ENCODE results near the gene TGIF2. TPM values are rescaled to one million over a fixed set of nuclear protein-coding genes. Genes with fewer than 3 reads are reported as not detected.
A peak's percentile ranks its signal among the peaks of the same experiment; 100 is the strongest.

The TGIF2 gene
- total and polyA plus RNA-seq, 9 of the 15 experiments (the other 6 are each of a cell fraction or from before 2014, with no cell fraction given) = 6.8 to 27.8 (median 15.7) TPM

DNA sequence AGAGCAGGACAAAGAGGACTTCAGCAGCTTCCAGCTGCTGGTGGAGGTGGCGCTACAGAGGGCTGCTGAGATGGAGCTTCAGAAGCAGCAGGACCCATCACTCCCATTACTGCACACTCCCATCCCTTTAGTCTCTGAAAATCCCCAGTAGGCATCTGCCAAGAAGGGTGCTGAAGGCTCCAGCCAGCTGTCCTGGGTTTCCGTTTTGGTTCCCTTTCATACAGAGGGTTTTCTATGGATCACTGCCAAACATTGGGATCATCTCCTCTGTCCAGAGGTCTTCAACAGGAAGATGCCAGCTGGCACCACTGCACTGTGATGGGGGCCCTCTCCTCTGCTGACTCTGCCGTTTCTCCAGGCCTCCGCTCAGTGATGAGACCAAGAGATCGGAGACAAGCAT is 17.9 kb downstream of the TGIF2 start (continued):
- TF ChIP-seq, protein P1, sequence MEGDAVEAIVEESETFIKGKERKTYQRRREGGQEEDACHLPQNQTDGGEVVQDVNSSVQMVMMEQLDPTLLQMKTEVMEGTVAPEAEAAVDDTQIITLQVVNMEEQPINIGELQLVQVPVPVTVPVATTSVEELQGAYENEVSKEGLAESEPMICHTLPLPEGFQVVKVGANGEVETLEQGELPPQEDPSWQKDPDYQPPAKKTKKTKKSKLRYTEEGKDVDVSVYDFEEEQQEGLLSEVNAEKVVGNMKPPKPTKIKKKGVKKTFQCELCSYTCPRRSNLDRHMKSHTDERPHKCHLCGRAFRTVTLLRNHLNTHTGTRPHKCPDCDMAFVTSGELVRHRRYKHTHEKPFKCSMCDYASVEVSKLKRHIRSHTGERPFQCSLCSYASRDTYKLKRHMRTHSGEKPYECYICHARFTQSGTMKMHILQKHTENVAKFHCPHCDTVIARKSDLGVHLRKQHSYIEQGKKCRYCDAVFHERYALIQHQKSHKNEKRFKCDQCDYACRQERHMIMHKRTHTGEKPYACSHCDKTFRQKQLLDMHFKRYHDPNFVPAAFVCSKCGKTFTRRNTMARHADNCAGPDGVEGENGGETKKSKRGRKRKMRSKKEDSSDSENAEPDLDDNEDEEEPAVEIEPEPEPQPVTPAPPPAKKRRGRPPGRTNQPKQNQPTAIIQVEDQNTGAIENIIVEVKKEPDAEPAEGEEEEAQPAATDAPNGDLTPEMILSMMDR (IDR thresholded peaks at IDR 0.05 in 2 of 3, conservative IDR thresholded peaks at IDR 0.05 in 1 of 3; ENCODE audit: insufficient read depth in 2 of 3, low read depth in 1 of 3, low read length in 3 of 3) = no peak
- TF ChIP-seq ZNF143 (CRISPR knock-in tag; IDR thresholded peaks at IDR 0.05) (no peak), JUN (IDR thresholded peaks at IDR 0.05; ENCODE audit: borderline replicate concordance, low read depth, low read length) (no peak), JUN (CRISPR knock-in tag; IDR thresholded peaks at IDR 0.05; ENCODE audit: borderline replicate concordance) (no peak), ZNF717 (CRISPR knock-in tag; IDR thresholded peaks at IDR 0.05) (no peak)

DNA sequence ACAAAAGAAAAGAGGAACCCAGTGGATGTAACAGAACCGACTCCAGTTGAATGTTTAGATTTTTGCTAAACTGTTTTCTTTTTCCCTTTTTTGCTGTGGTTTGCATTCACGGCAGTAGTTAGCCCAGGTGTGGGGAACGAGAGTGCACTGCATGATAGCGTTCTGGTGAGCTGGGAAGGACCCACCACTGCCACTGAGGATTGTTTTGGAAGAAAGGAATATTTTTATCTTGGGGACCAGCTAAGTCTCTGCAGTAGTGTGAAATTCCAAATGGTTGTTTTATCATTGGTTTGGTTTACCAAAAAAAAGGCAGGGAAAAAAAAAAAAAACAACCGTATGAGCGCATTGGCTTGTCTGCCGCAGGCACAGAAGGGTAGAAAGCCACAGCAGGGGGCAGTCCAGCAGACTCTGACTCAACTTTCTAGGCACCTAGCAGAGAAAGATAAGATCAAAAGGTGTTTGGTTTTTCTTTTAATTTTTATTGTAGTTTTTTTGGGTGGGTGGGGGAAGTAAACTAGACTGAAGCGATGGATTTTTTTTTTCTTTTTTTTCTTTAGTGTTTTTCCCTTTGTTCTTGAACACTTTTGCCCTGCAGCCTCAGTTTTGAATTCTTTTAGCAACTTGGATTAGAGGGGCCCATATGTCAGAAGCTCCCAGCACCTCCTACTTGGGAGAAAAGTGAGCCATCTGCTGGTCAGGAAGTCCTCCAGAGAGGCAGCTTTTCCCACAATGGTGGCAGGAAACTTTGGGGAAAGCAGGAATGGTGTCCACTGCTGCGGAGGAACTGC is 18.7 kb downstream of the TGIF2 start:
- in situ Hi-C loops (cut with MboI) = no loop called here
- no peak overlapping the region; the same call in 2 of the 3 replicates for H3K27ac ChIP-seq (ENCODE audit: extremely low read depth, low read depth, low read length)
- H4K20me1 ChIP-seq (replicated peaks; ENCODE audit: control insufficient read depth, insufficient read depth, low read length) = peaks cover 7% of the 10 kb centered on the region; the same call in 1 of the 2 replicates
- intact Hi-C loops (cut with micrococcal nuclease) = loop anchor here (1.0 kb wide), 1 partner anchor 35 kb away; no protein-coding TSS in a partner anchor
- H3K27me3 ChIP-seq (ENCODE audit: control insufficient read depth in 2 of 2, insufficient read depth in 2 of 2, low read length in 2 of 2) = no peaks in the 10 kb centered on the region
- peak; percentile 77 for FAIRE-seq
- H2AFZ ChIP-seq (ENCODE audit: low read depth, low read length) = no peak overlapping the region
- POLR2A ChIA-PET = interaction anchor here (0.7 to 0.9 kb wide), 3 partner anchors 14 to 593 kb away, joined by 3 to 4 read pairs (median 4); partner anchors contain the start of gene RAB5IF
- no peaks in the 10 kb centered on the region for H3K79me2 ChIP-seq (ENCODE audit: control insufficient read depth, insufficient read depth, low read length)
- peak; percentile 30 to 55 (median 42) for DNase-seq (ENCODE audit: extremely low read depth in 1 of 4, low spot score in 3 of 4)
- no peak overlapping the region for H3K4me2 ChIP-seq (ENCODE audit: insufficient read depth, low read length)
- H3K4me3 ChIP-seq = no peak overlapping the region
- H3K4me1 ChIP-seq (replicated peaks in 1 of 2; ENCODE audit: control insufficient read depth in 2 of 2, insufficient read depth in 2 of 2, low read length in 2 of 2) = peaks cover 7 to 11% of the 10 kb centered on the region in 2 experiments
- H3K9me1 ChIP-seq (ENCODE audit: control insufficient read depth, insufficient read depth, low read length) = peaks cover 3% of the 10 kb centered on the region
- BruUV-seq (replicated peaks) = TSS peak; percentile 33
- WGBS (ENCODE audit: insufficient coverage, low coverage, missing lambda C conversion rate) = 55% methylated on average over 8 of the region's 9 CpGs
- H3K9me3 ChIP-seq (replicated peaks; ENCODE audit: control insufficient read depth, insufficient read depth, low read depth, low read length) = no peaks in the 10 kb centered on the region
- H3K36me3 ChIP-seq (ENCODE audit: control insufficient read depth, insufficient read depth, low read length) = peaks cover 18% of the 10 kb centered on the region; the same call in 2 of the 3 replicates
- peak; percentile 68 for ATAC-seq
- CTCF ChIA-PET (ENCODE audit: low intra/inter-chr PET ratio) = interaction anchor here (1.3 kb wide), 2 partner anchors 35 to 85 kb away, joined by 3 to 8 read pairs; no protein-coding TSS in a partner anchor
- H3K9ac ChIP-seq (ENCODE audit: insufficient read depth in 1 of 2, low read depth in 2 of 2, low read length in 2 of 2) = peak overlapping the region in 1 of 2 experiments; percentile 50; a peak in 1 of 4 replicates
- TF ChIP-seq DPF2 (IDR thresholded peaks at IDR 0.05) = peak; percentile 70
- TF ChIP-seq MCM3 (IDR thresholded peaks at IDR 0.05) = no peak
- no peak for TF ChIP-seq CHD2 (IDR thresholded peaks at IDR 0.05; ENCODE audit: low read depth, low read length)
- TF ChIP-seq ZNF445 (CRISPR knock-in tag; IDR thresholded peaks at IDR 0.05; ENCODE audit: low read depth) = no peak
- no peak for TF ChIP-seq MAFF (IDR thresholded peaks at IDR 0.05; ENCODE audit: low read length)
- no peak for TF ChIP-seq ZNF217 (CRISPR knock-in tag; IDR thresholded peaks at IDR 0.05)
- no peak for TF ChIP-seq ZNF197 (CRISPR knock-in tag; IDR thresholded peaks at IDR 0.05; ENCODE audit: low read depth)
- TF ChIP-seq C11orf30 (IDR thresholded peaks at IDR 0.05; ENCODE audit: low read depth) = peak; percentile 25; the same call in 1 of the 2 replicates
- no peak for TF ChIP-seq ZNF57 (CRISPR knock-in tag; IDR thresholded peaks at IDR 0.05)
- TF ChIP-seq BRD9 (IDR thresholded peaks at IDR 0.05; ENCODE audit: low read depth, partially characterized antibody) = peak; percentile 55
- peak; percentile 47; the same call in 1 of the 2 replicates for TF ChIP-seq ARID1B (IDR thresholded peaks at IDR 0.05)
- TF ChIP-seq PTBP1 (IDR thresholded peaks at IDR 0.05; ENCODE audit: low read depth, low read length) = no peak
- TF ChIP-seq FOXA3 (CRISPR knock-in tag; conservative IDR thresholded peaks at IDR 0.05 in 1 of 2, IDR thresholded peaks at IDR 0.05 in 1 of 2) = no peak
- no peak for TF ChIP-seq ESRRA (IDR thresholded peaks at IDR 0.05; ENCODE audit: borderline replicate concordance, low read depth)
- 0 out of 2 replicates have a peak, but pooled peaks have one; percentile 31 for TF ChIP-seq ETV5 (CRISPR knock-in tag; IDR thresholded peaks at IDR 0.05; ENCODE audit: low read depth)

All from K562 (cell line).